ENCODE measurements around the gene NRARP. TPM values are rescaled to one million over a fixed set of nuclear protein-coding genes. Genes with fewer than 3 reads are reported as not detected.
"Not testable (repeated sequence)": the region's sequence is repeated elsewhere in the genome, so short reads cannot be mapped to it uniquely, and the experiment has no call there.

NRARP gene
- polyA plus RNA-seq, 1 experiment, result 0.22 TPM

GRCh38 chr9:137336735-137337134 lies 34.7 kb upstream of the NRARP start:
- Histone ChIP-seq H3K27me3 (ENCODE audit: control insufficient read depth, insufficient read depth, low read length) (no peaks in the 10 kb centered on the region), H3K9me3 (ENCODE audit: control insufficient read depth, insufficient read depth, low read length) (peaks cover 3% of the 10 kb centered on the region), H3K4me3 (ENCODE audit: low read depth, low read length) (no peak overlapping the region), H3K27ac (ENCODE audit: low read depth, low read length) (no peak overlapping the region)
- CTCF ChIA-PET, result interaction anchor here (0.7 to 0.9 kb wide), 2 partner anchors 35 to 168 kb away, joined by 4 to 5 read pairs; partner anchors contain the start of gene NRARP
- TF ChIP-seq CTCF (IDR thresholded peaks at IDR 0.05; ENCODE audit: low read depth, low read length), result no peak
- no peak for DNase-seq (ENCODE audit: low read depth, low spot score)
- POLR2A ChIA-PET, result no interaction called here

GRCh38 chr9:137333016-137333671 lies 31.1 kb upstream of the NRARP start:
- no peak for TF ChIP-seq CTCF (IDR thresholded peaks at IDR 0.05; ENCODE audit: low read depth, low read length)
- Histone ChIP-seq H3K27me3 (ENCODE audit: control insufficient read depth, insufficient read depth, low read length) (no peaks in the 10 kb centered on the region), H3K4me3 (ENCODE audit: low read depth, low read length) (no peak overlapping the region), H3K9me3 (ENCODE audit: control insufficient read depth, insufficient read depth, low read length) (peaks cover 6% of the 10 kb centered on the region), H3K27ac (ENCODE audit: low read depth, low read length) (no peak overlapping the region)
- DNase-seq (ENCODE audit: low read depth, low spot score), result no peak
- CTCF ChIA-PET, result no interaction called here
- POLR2A ChIA-PET, result no interaction called here

- H3K9me3 ChIP-seq (ENCODE audit: control insufficient read depth, insufficient read depth, low read length), result peaks cover 6% of the 10 kb centered on the region
- H3K27ac ChIP-seq (ENCODE audit: low read depth, low read length), result no peak overlapping the region
- ChIA-PET POLR2A (no interaction called here), CTCF (no interaction called here)
- no peak overlapping the region for H3K4me3 ChIP-seq (ENCODE audit: low read depth, low read length)
- no peak for TF ChIP-seq CTCF (IDR thresholded peaks at IDR 0.05; ENCODE audit: low read depth, low read length)
- no peaks in the 10 kb centered on the region for H3K27me3 ChIP-seq (ENCODE audit: control insufficient read depth, insufficient read depth, low read length)
- DNase-seq (ENCODE audit: low read depth, low spot score), result no peak
These were observed 29.9 kb upstream of the NRARP start for GRCh38 chr9:137331929-137332328.

DNA sequence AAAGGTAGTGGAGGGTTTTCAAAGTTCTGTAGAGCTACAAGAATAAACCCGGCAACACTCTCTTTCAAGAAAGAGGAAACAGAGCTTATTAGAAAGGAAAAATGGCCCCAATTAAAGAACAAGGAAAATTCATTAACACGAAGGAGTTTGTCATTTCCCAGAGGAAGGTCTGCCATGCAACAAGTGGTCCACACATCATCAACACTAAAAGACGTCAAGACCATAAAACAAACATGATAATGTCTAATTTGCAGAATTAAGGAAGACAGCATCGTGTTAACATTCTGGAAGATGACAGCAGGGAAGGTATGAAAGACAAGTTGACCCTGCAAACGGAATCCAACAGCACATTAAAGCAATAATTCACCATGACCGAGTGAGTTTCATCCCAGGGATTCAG lies 28.6 kb upstream of the NRARP start:
- peaks cover 3% of the 10 kb centered on the region for H3K9me3 ChIP-seq (ENCODE audit: control insufficient read depth, insufficient read depth, low read length)
- no peak for DNase-seq (ENCODE audit: low read depth, low spot score)
- TF ChIP-seq CTCF (IDR thresholded peaks at IDR 0.05; ENCODE audit: low read depth, low read length), result no peak
- CTCF ChIA-PET, result no interaction called here
- H3K27me3 ChIP-seq (ENCODE audit: control insufficient read depth, insufficient read depth, low read length), result no peaks in the 10 kb centered on the region
- POLR2A ChIA-PET, result no interaction called here
- no peak overlapping the region for H3K27ac ChIP-seq (ENCODE audit: low read depth, low read length)
- no peak overlapping the region for H3K4me3 ChIP-seq (ENCODE audit: low read depth, low read length)

- CTCF ChIA-PET; H3K27me3 ChIP-seq (ENCODE audit: control insufficient read depth, insufficient read depth, low read length): not testable (repeated sequence)
These were observed 27.5 kb upstream of the NRARP start for GRCh38 chr9:137329590-137329989.

DNA sequence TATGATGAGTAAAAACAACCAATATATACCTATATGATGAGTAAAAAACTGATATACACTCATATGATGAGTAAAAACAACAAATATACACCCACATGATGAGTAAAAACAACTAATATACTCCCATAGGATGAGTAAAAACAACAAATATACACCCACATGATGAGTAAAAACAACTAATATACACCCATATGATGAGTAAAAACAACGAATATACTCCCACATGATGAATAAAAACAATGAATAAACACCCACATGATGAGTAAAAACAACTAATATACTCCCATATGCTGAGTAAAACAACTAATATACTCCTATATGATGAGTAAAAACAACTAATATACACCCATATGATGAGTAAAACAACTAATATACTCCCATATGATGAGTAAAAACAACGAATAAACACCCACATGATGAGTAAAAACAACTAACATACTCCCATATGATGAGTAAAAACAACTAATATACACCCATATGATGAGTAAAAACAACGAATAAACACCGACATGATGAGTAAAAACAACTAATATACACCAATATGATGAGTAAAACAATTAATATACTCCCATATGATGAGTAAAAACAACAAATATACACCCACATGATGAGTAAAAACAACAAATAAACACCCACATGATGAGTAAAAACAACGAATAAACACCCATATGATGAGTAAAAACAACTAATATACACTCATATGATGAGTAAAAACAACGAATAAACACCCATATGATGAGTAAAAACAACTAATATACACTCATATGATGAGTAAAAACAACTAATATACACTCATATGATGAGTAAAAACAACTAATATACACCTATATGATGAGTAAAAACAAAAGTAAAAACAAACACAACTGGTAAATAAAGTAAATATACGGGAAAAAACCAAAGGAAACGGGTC lies 25.8 kb upstream of the NRARP start:
- POLR2A ChIA-PET; DNase-seq (ENCODE audit: low read depth, low spot score); CTCF ChIA-PET; H3K4me3 ChIP-seq (ENCODE audit: low read depth, low read length); H3K27me3 ChIP-seq (ENCODE audit: control insufficient read depth, insufficient read depth, low read length); H3K9me3 ChIP-seq (ENCODE audit: control insufficient read depth, insufficient read depth, low read length); H3K27ac ChIP-seq (ENCODE audit: low read depth, low read length): not testable (repeated sequence)

More at GRCh38 chr9:137329590-137329989, 27.5 kb upstream of the NRARP start:
- POLR2A ChIA-PET; DNase-seq (ENCODE audit: low read depth, low spot score); H3K9me3 ChIP-seq (ENCODE audit: control insufficient read depth, insufficient read depth, low read length); H3K4me3 ChIP-seq (ENCODE audit: low read depth, low read length); H3K27ac ChIP-seq (ENCODE audit: low read depth, low read length): not testable (repeated sequence)

Measured in AG04450 (cell line).